Renal pelvis (tissue), 3 donors: ENCODE data around the gene NUP188. TPM values are rescaled to one million over a fixed set of nuclear protein-coding genes. Genes with fewer than 3 reads are reported as not detected.

ENCODE experiments used
- polyA plus RNA-seq, 3 donors: library from polyadenylated mRNA; unstranded; fragments of 120-200 nt; gene quantifications; one replicate each; pipeline ENCODE4 v1.2.1, GENCODE V29; 2013; ENCODE audit not compliant: insufficient read length in 3 of 3

The NUP188 gene
- polyA plus RNA-seq, 3 donors = 43.7 to 61.3 (median 60.5) TPM

Other genes with a start within 250 kb of the NUP188 start
- 10 to 100 TPM; 13.0 to 14.9 (median 13.7) TPM for gene PKN3, start 245.2 kb upstream of the NUP188 start, polyA plus RNA-seq
- gene ZDHHC12, start 223.6 kb upstream of the NUP188 start, polyA plus RNA-seq = 10 to 100 TPM; 21.3 to 24.7 (median 23.4) TPM
- gene ZER1, start 175.8 kb upstream of the NUP188 start, polyA plus RNA-seq = 10 to 100 TPM; 35.5 to 43.2 (median 38.9) TPM
- 10 to 100 TPM; 40.1 to 45.5 (median 41.6) TPM for gene TBC1D13, start 160.4 kb upstream of the NUP188 start, polyA plus RNA-seq
- 10 to 100 TPM in 2 of 3 donors, 1 to 10 TPM in 1; 8.8 to 17.0 (median 15.2) TPM for gene ENDOG, start 129.2 kb upstream of the NUP188 start, polyA plus RNA-seq
- gene SPOUT1, start 117.9 kb upstream of the NUP188 start, polyA plus RNA-seq = 10 to 100 TPM; 43.6 to 59.1 (median 43.6) TPM
- 10 to 100 TPM; 15.9 to 35.5 (median 29.4) TPM for gene KYAT1, start 65.7 kb upstream of the NUP188 start, polyA plus RNA-seq
- 10 to 100 TPM; 27.9 to 36.2 (median 34.7) TPM for gene LRRC8A, start 65.6 kb upstream of the NUP188 start, polyA plus RNA-seq
- 10 to 100 TPM; 58.7 to 69.0 (median 63.6) TPM for gene PHYHD1, start 26.7 kb upstream of the NUP188 start, polyA plus RNA-seq
- 10 to 100 TPM; 17.8 to 19.8 (median 19.1) TPM for gene DOLK, start 96 bp upstream of the NUP188 start, polyA plus RNA-seq
- 100 to 1,000 TPM; 128 to 158 (median 141) TPM for gene SH3GLB2, start 80.6 kb downstream of the NUP188 start, polyA plus RNA-seq
- gene MIGA2, start 88.9 kb downstream of the NUP188 start, polyA plus RNA-seq = 10 to 100 TPM; 22.9 to 33.4 (median 25.1) TPM
- 10 to 100 TPM; 18.2 to 23.3 (median 23.0) TPM for gene DOLPP1, start 133.4 kb downstream of the NUP188 start, polyA plus RNA-seq
- 10 to 100 TPM; 48.3 to 57.5 (median 53.9) TPM for gene CRAT, start 163.1 kb downstream of the NUP188 start, polyA plus RNA-seq
- 100 to 1,000 TPM; 118 to 133 (median 129) TPM for gene PTPA, start 163.7 kb downstream of the NUP188 start, polyA plus RNA-seq
- 10 to 100 TPM in 2 of 3 donors, 1 to 10 TPM in 1; 9.6 to 18.7 (median 13.1) TPM for gene IER5L, start 230.6 kb downstream of the NUP188 start, polyA plus RNA-seq